Naive thymus-derived CD8-positive, alpha-beta T cell (primary cell): ENCODE data around the gene MTFR2. TPM values are rescaled to one million over a fixed set of nuclear protein-coding genes. Genes with fewer than 3 reads are reported as not detected.
"Not testable (repeated sequence)": the region's sequence is repeated elsewhere in the genome, so short reads cannot be mapped to it uniquely, and the experiment has no call there.

Source experiments
- ATAC-seq, 2 donors: fragments of 150-1000 bp; cut with Tn5 transposase in 1 of 2; sonication (Bioruptor Pico), chemical (Tn5 transposase) in 1 of 2; 1 replicate in 1 of 2; 2 replicates in 1 of 2; pipeline ENCODE4 v1.10.0; 2021; ENCODE audit warnings: mild to moderate bottlenecking in 2 of 2, moderate library complexity in 2 of 2
- POLR2A ChIA-PET: fragments of 350-600 bp; sonication (Branson Sonifier 250); formaldehyde crosslinking; loops from one replicate; lab custom pipeline; 2021; ENCODE audit warnings: antibody characterized with exemption; lab: Charles Lee
- DNase-seq, 10 donors: peaks; one replicate each; pipeline versions ENCODE4 v3.0.0 to v3.0.0-alpha.2; 2020 to 2022
- H3K27ac Mint-ChIP-seq, 10 donors: one replicate each; pipeline ENCODE4 v1.8.0; 2020 to 2022; ENCODE audit warnings: mild to moderate bottlenecking in 10 of 10, mixed read lengths in 10 of 10, moderate library complexity in 4 of 10, inconsistent platforms in 1 of 10
- H3K27me3 Mint-ChIP-seq, 5 donors: one replicate each; pipeline ENCODE4 v1.8.0; 2021 to 2022; ENCODE audit warnings: mixed read lengths in 5 of 5
- H3K36me3 Mint-ChIP-seq, 3 donors: one replicate each; pipeline ENCODE4 v1.8.0; 2020 to 2022; ENCODE audit warnings: mixed read lengths in 3 of 3, mild to moderate bottlenecking in 2 of 3, inconsistent platforms in 1 of 3
- H3K4me1 Mint-ChIP-seq, 4 donors: one replicate each; pipeline ENCODE4 v1.8.0; 2021 to 2022; ENCODE audit warnings: mixed read lengths in 4 of 4
- H3K4me3 Mint-ChIP-seq, 10 donors: one replicate each; pipeline ENCODE4 v1.8.0; 2020 to 2022; ENCODE audit warnings: mild to moderate bottlenecking in 10 of 10, mixed read lengths in 10 of 10, moderate library complexity in 6 of 10, inconsistent platforms in 1 of 10
- H3K9me3 Mint-ChIP-seq, 9 donors: one replicate each; pipeline ENCODE4 v1.8.0; 2020 to 2022; ENCODE audit warnings: mixed read lengths in 9 of 9, mild to moderate bottlenecking in 3 of 9, inconsistent platforms in 1 of 9, moderate library complexity in 1 of 9
- polyA plus RNA-seq, 3 donors: library from polyadenylated mRNA; unstranded; fragments of 300-500 nt; fragmentation: Illumina TruSeq; gene quantifications; one replicate each; pipeline ENCODE4 v1.2.3, GENCODE V29; 2021
- total RNA-seq, 8 experiments: library from RNA in 2 of 8; stranded (reverse) in 2 of 8; gene quantifications; one replicate each; pipeline ENCODE4 v1.2.3 and lab custom pipeline; 2021 to 2026

MTFR2 gene
- total and polyA plus RNA-seq, 5 experiments from 2014 or later, result 0.13 to 4.3 (median 1.0) TPM

DNA sequence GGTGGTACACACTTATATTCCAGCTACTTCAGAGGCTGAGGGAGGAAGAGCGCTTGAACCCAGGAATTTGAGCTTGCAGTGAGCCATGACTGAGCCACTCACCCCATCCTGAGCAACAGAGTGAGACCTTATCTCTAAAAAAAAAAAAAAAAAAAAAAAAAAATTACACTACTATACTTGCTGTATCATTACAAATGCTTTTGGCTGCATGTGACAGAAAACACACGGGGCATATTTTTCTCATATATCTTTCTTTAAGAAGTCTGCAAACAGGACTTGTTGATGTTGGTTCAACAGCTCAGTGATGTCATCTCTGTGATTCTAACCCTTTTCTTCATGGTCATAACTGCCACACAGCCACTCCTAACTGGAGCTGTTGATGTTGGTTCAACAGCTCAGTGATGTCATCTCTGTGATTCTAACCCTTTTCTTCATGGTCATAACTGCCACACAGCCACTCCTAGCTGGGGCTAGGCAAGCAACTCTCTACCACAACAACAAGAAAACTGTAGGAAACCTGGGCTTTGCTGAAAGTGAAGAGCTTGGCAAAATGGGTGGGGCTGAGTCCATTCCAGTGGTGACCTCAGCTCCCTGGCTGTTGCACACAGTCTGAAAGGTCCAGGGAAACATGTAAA lies 19.8 kb downstream of the MTFR2 start:
- no peaks in the 10 kb centered on the region for H3K9me3 Mint-ChIP-seq
- no peak for DNase-seq
- ATAC-seq, result peak in 1 of 2 donors; percentile 23
- H3K27ac Mint-ChIP-seq, result no peak overlapping the region
- H3K27me3 Mint-ChIP-seq, result no peaks in the 10 kb centered on the region
- H3K36me3 Mint-ChIP-seq, result no peaks in the 10 kb centered on the region
- POLR2A ChIA-PET, result no interaction called here
- H3K4me1 Mint-ChIP-seq, result peaks cover 2 to 9% (median 5%) of the 10 kb centered on the region in 4 donors
- no peak overlapping the region for H3K4me3 Mint-ChIP-seq

- Mint-ChIP-seq H3K4me3 (no peak overlapping the region), H3K9me3 (no peaks in the 10 kb centered on the region), H3K36me3 (no peaks in the 10 kb centered on the region), H3K27ac (no peak overlapping the region), H3K4me1 (peaks cover 2 to 9% (median 5%) of the 10 kb centered on the region in 4 donors), H3K27me3 (no peaks in the 10 kb centered on the region)
- no peak for ATAC-seq
- POLR2A ChIA-PET, result no interaction called here
- no peak for DNase-seq
These were observed 21.3 kb downstream of the MTFR2 start for GRCh38 chr6:136228814-136229213.

- ATAC-seq (peak; percentile 22 to 30), DNase-seq (no peak)
- peaks cover 2 to 9% (median 5%) of the 10 kb centered on the region in 4 donors for H3K4me1 Mint-ChIP-seq
- peaks cover 0 to 2% (median 0%) of the 10 kb centered on the region in 5 donors for H3K27me3 Mint-ChIP-seq
- H3K4me3 Mint-ChIP-seq, result peak overlapping the region; percentile 38 to 75 (median 59)
- no peaks in the 10 kb centered on the region for H3K36me3 Mint-ChIP-seq
- H3K9me3 Mint-ChIP-seq, result no peaks in the 10 kb centered on the region
- peak overlapping the region in 4 of 10 donors; percentile 48 to 74 (median 56) for H3K27ac Mint-ChIP-seq
- POLR2A ChIA-PET, result interaction anchor here (0.6 to 1.4 kb wide), 2 partner anchors 63 to 844 kb away, joined by 3 read pairs; no protein-coding TSS in a partner anchor
These were observed 23.3 kb downstream of the MTFR2 start for GRCh38 chr6:136226674-136227377.

DNA sequence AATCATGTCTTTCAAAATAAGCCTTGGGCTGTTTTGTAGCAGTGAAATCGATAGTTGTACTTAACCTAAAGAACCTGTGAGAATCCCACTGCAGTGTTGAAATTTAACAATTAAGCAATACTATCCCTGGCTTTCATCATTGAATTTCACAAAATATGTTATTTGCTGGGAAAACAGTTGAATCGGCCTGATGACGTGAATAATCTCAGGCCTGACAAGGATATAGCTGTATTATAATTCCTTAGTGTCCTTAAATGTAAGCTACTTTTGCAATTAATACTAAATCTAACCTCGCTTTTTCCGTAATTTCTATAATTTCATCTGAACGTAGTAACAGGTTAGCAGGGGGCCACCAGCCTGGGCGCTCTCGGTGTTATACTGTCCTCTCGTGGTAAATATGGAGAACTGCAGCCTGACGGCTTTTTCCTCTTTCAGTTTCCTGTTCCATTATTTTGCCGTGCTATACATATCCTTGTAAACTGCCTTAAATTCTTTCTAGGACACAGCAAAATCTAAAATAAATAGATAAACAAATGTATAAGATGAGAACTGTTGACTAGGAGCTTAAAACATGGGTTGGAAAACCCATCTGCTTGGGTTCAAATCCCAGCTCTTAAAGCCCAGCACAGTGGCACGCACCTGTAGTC lies 24.0 kb downstream of the MTFR2 start:
- peak; percentile 23 to 73 (median 56) for DNase-seq

GRCh38 chr6:136225496-136225895 lies 24.6 kb downstream of the MTFR2 start:
- Mint-ChIP-seq H3K27me3 (peaks cover 0 to 2% (median 0%) of the 10 kb centered on the region in 5 donors), H3K27ac (no peak overlapping the region), H3K4me1 (peaks cover 2 to 9% (median 5%) of the 10 kb centered on the region in 4 donors), H3K4me3 (no peak overlapping the region), H3K36me3 (no peaks in the 10 kb centered on the region), H3K9me3 (peaks cover 0 to under 1% (median under 1%) of the 10 kb centered on the region in 9 donors)
- DNase-seq (no peak), ATAC-seq (no peak)
- POLR2A ChIA-PET, result no interaction called here

More for the DNA sequence above, 24.0 kb downstream of the MTFR2 start:
- Mint-ChIP-seq H3K36me3 (no peaks in the 10 kb centered on the region), H3K4me3 (peak overlapping the region; percentile 38 to 75 (median 59)), H3K9me3 (no peaks in the 10 kb centered on the region), H3K27me3 (peaks cover 0 to 2% (median 0%) of the 10 kb centered on the region in 5 donors), H3K4me1 (peaks cover 2 to 9% (median 5%) of the 10 kb centered on the region in 4 donors), H3K27ac (peak overlapping the region in 5 of 10 donors; percentile 0 to 74 (median 48))
- POLR2A ChIA-PET, result interaction anchor here (0.6 to 1.4 kb wide), 2 partner anchors 64 to 844 kb away, joined by 3 read pairs; no protein-coding TSS in a partner anchor
- peak; percentile 84 to 89 for ATAC-seq

- POLR2A ChIA-PET, H3K36me3 Mint-ChIP-seq, H3K9me3 Mint-ChIP-seq, H3K27me3 Mint-ChIP-seq, ATAC-seq, H3K4me3 Mint-ChIP-seq, H3K27ac Mint-ChIP-seq, H3K4me1 Mint-ChIP-seq, DNase-seq: not testable (repeated sequence)
These were observed 25.1 kb downstream of the MTFR2 start for GRCh38 chr6:136224974-136225373.

DNA sequence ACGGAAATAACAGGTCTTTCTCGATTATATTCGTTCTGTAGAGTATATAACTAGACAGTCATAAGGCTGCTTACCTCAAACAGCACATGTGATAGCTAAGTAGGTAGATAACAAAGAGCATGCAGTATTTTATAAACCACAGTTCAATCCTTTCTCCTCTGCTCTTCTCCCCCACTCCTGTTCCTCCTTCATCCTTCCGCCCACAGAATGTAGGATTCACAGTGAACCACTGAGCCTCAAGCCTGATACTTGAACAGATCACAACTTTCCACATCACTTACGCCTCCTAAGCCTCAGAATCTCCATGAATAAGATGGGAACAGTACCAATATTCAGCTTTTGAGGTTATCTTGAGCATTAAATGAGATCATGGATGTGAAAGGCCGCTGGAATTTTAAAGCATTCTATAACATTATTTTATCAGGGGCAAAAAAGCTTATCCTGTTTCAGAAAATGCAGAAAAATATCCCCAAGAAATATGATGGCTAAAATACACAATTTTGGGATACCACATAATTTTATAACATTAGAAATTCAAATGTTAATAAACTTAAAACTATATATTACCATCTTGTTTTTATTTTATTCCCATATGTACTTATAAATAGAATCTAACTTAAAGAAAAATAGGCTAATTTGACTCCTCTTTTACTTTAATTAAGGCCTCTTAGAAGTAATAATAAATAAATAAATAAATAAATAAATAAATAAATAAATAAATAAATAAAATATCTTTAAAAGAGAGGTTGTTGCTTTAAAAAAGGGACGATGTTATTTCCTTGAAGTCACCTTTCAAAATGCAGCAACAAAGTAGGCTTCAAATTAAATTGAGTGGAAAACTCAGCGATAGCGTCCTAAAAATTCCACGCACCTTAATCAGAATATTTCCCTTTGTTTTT lies 33.4 kb downstream of the MTFR2 start:
- peaks cover 0 to 14% (median 4%) of the 10 kb centered on the region in 9 donors for H3K9me3 Mint-ChIP-seq
- H3K4me1 Mint-ChIP-seq, result no peaks in the 10 kb centered on the region
- peaks cover 0 to 8% (median 0%) of the 10 kb centered on the region in 3 donors for H3K36me3 Mint-ChIP-seq
- peaks cover 0 to 2% (median 0%) of the 10 kb centered on the region in 5 donors for H3K27me3 Mint-ChIP-seq
- no peak overlapping the region for H3K4me3 Mint-ChIP-seq
- POLR2A ChIA-PET, result no interaction called here
- no peak overlapping the region for H3K27ac Mint-ChIP-seq
- no peak for ATAC-seq
- DNase-seq, result no peak

- Mint-ChIP-seq H3K36me3 (peaks cover 0 to 1% (median 0%) of the 10 kb centered on the region in 3 donors), H3K27me3 (peaks cover 0 to 4% (median 0%) of the 10 kb centered on the region in 5 donors), H3K9me3 (no peaks in the 10 kb centered on the region), H3K4me3 (no peak overlapping the region), H3K27ac (no peak overlapping the region), H3K4me1 (no peaks in the 10 kb centered on the region)
- DNase-seq (no peak), ATAC-seq (no peak)
- POLR2A ChIA-PET, result no interaction called here
These were observed 36.3 kb downstream of the MTFR2 start for GRCh38 chr6:136213853-136214252.

DNA sequence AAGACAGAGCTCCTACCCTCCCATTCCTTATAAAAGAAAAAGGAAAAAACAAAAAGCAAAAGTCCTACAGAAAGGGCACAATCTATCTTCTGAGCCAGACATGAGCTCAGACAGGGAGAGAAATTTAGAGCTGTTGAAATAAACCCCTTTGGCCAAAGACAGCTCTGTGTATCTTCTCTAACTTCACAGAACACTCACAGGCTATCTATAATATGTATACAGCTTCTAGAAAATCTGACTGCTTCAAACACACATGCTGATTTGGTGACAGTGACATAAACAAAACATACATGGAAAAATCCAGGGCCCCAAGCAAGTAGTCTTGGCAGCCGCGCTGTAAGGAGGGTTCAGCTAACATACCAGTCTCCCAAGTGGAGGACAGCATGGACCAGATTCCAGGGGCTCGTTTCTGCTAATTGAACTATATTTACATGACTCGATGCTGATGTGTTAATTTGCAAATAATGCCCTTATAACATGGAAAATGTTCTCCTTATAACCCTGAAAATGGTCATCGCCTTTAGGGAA lies 37.0 kb downstream of the MTFR2 start:
- Mint-ChIP-seq H3K9me3 (no peaks in the 10 kb centered on the region), H3K4me3 (no peak overlapping the region), H3K27ac (no peak overlapping the region), H3K27me3 (peaks cover 0 to 4% (median 0%) of the 10 kb centered on the region in 5 donors), H3K4me1 (no peaks in the 10 kb centered on the region), H3K36me3 (no peaks in the 10 kb centered on the region)
- POLR2A ChIA-PET, result no interaction called here
- ATAC-seq, result no peak
- no peak for DNase-seq

DNA sequence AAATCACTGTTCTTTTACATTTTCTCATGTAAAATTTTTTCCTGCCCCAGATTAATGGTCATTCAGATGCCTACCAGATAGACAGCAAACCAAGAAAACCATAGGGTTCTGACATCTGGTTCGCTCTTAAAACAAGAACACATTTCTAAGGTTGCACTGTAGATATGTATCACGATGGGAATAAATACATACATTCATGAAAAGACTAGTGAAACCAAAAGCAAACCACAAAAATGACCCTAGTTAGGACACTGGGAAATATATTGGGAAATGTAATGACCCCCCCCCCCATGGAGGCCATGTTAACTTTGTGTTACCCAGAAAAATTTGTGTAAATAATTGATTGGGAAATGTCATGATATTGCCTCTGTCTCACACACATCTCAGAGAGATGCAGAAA lies 37.5 kb downstream of the MTFR2 start:
- no peak overlapping the region for H3K4me3 Mint-ChIP-seq
- DNase-seq (no peak), ATAC-seq (no peak)
- H3K4me1 Mint-ChIP-seq, result no peaks in the 10 kb centered on the region
- no peaks in the 10 kb centered on the region for H3K9me3 Mint-ChIP-seq
- H3K27me3 Mint-ChIP-seq, result peaks cover 0 to 4% (median 0%) of the 10 kb centered on the region in 5 donors
- H3K36me3 Mint-ChIP-seq, result no peaks in the 10 kb centered on the region
- H3K27ac Mint-ChIP-seq, result no peak overlapping the region
- POLR2A ChIA-PET, result no interaction called here

GRCh38 chr6:136210398-136211165 lies 39.5 kb downstream of the MTFR2 start:
- DNase-seq (no peak), ATAC-seq (no peak)
- peaks cover 0 to 4% (median 0%) of the 10 kb centered on the region in 5 donors for H3K27me3 Mint-ChIP-seq
- no peaks in the 10 kb centered on the region for H3K36me3 Mint-ChIP-seq
- no peak overlapping the region for H3K4me3 Mint-ChIP-seq
- H3K4me1 Mint-ChIP-seq, result no peaks in the 10 kb centered on the region
- H3K27ac Mint-ChIP-seq, result peak overlapping the region in 1 of 10 donors; percentile 47
- no peaks in the 10 kb centered on the region for H3K9me3 Mint-ChIP-seq
- POLR2A ChIA-PET, result no interaction called here
